Endometrial microvascular endothelial cells (primary cell): ENCODE results near the gene EHBP1. TPM values are rescaled to one million over a fixed set of nuclear protein-coding genes. Genes with fewer than 3 reads are reported as not detected.
"Not testable (repeated sequence)": the region's sequence is repeated elsewhere in the genome, so short reads cannot be mapped to it uniquely, and the experiment has no call there.

ENCODE experiments used
- in situ Hi-C: cut with HindIII; loops from 2 replicates; pipeline ENCODE4 v1.10.0; 2017; ENCODE audit warnings: low sequenced_read_pairs, low pct_unique_long_range_greater_than_20kb; ENCODE audit errors: inconsistent ontology term
- total RNA-seq: library from RNA; depleted of rRNA; stranded (reverse); fragments of >200 nt; gene quantifications from one replicate; pipeline ENCODE4 v1.2.3, GENCODE V29; 2015; ENCODE audit errors: inconsistent ontology term

EHBP1 gene
- total RNA-seq, 1 donor from 2014 or later, result 29.9 TPM

GRCh38 chr2:62692225-62692624 is 13.3 kb upstream of the EHBP1 start:
- in situ Hi-C loops, result no loop called here

- in situ Hi-C loops, result no loop called here
These were observed 6.9 kb upstream of the EHBP1 start for GRCh38 chr2:62698653-62699052.

GRCh38 chr2:62704654-62705006 is 883 bp upstream of the EHBP1 start:
- in situ Hi-C loops, result no loop called here

- in situ Hi-C loops, result no loop called here
These were observed 577 bp downstream of the EHBP1 start for GRCh38 chr2:62705859-62706720.

- in situ Hi-C loops, result no loop called here
These were observed 1.4 kb downstream of the EHBP1 start for GRCh38 chr2:62706721-62707521.

GRCh38 chr2:62708751-62709150 is 3.2 kb downstream of the EHBP1 start:
- in situ Hi-C loops, result no loop called here

- in situ Hi-C loops, result no loop called here
These were observed 6.5 kb downstream of the EHBP1 start for GRCh38 chr2:62711832-62712494.

- in situ Hi-C loops, result not testable (repeated sequence)
These were observed 7.7 kb downstream of the EHBP1 start for GRCh38 chr2:62713196-62713595.

- in situ Hi-C loops, result no loop called here
These were observed 8.3 kb downstream of the EHBP1 start for GRCh38 chr2:62713837-62714236.

- in situ Hi-C loops, result no loop called here
These were observed 11.3 kb downstream of the EHBP1 start for GRCh38 chr2:62716768-62717167.

- in situ Hi-C loops, result no loop called here
These were observed 12.1 kb downstream of the EHBP1 start for GRCh38 chr2:62717503-62718081.

- in situ Hi-C loops, result no loop called here
These were observed 12.8 kb downstream of the EHBP1 start for GRCh38 chr2:62718225-62718822.

GRCh38 chr2:62719757-62720156 is 14.2 kb downstream of the EHBP1 start:
- in situ Hi-C loops, result no loop called here

GRCh38 chr2:62722679-62723078 is 17.2 kb downstream of the EHBP1 start:
- in situ Hi-C loops, result no loop called here

GRCh38 chr2:62723253-62723652 is 17.7 kb downstream of the EHBP1 start:
- in situ Hi-C loops, result no loop called here

- in situ Hi-C loops, result no loop called here
These were observed 18.6 kb downstream of the EHBP1 start for GRCh38 chr2:62724106-62724505.

- in situ Hi-C loops, result no loop called here
These were observed 19.6 kb downstream of the EHBP1 start for GRCh38 chr2:62724886-62725711.

- in situ Hi-C loops, result no loop called here
These were observed 20.2 kb downstream of the EHBP1 start for GRCh38 chr2:62725712-62726055.
